ENCODE data around the gene HSPB1.

GRCh38 chr7:76257973-76258372 lies 44.5 kb upstream of the HSPB1 start:
- no peak for TF ChIP-seq POLR2A (IDR thresholded peaks at IDR 0.05; ENCODE audit: low read depth, low read length)
- no peak for TF ChIP-seq POLR2AphosphoS5 (IDR thresholded peaks at IDR 0.05; ENCODE audit: low read depth, low read length)
- no peak for TF ChIP-seq TAF1 (IDR thresholded peaks at IDR 0.05; ENCODE audit: low read depth, low read length)
- no peak for TF ChIP-seq PAX5 (IDR thresholded peaks at IDR 0.05; ENCODE audit: insufficient read depth, low read length, severe bottlenecking)
- TF ChIP-seq SPI1 (IDR thresholded peaks at IDR 0.05; ENCODE audit: low read depth, low read length), result no peak

Data from GM12891 (cell line).